Esophagus squamous epithelium (tissue), 4 donors: ENCODE data around the gene KDELR3.

Experiments used
- POLR2A ChIP-seq, 4 donors: fragments of 450-650 bp; IDR thresholded peaks; one replicate each; pipeline ENCODE4 v1.6.1; 2017; ENCODE audit warnings: antibody characterized with exemption in 4 of 4, mild to moderate bottlenecking in 4 of 4, moderate library complexity in 3 of 4
- TF ChIP-seq, protein P1 (sequence below), 6 experiments: fragments of 450-650 bp in 4 of 6; fragments of 200-600 bp in 2 of 6; sonication (generic) in 2 of 6; IDR thresholded peaks; one replicate each; pipeline ENCODE4 v1.5.1; 2016 to 2019; ENCODE audit warnings: antibody characterized with exemption in 6 of 6, mild to moderate bottlenecking in 4 of 6, moderate library complexity in 4 of 6

DNA sequence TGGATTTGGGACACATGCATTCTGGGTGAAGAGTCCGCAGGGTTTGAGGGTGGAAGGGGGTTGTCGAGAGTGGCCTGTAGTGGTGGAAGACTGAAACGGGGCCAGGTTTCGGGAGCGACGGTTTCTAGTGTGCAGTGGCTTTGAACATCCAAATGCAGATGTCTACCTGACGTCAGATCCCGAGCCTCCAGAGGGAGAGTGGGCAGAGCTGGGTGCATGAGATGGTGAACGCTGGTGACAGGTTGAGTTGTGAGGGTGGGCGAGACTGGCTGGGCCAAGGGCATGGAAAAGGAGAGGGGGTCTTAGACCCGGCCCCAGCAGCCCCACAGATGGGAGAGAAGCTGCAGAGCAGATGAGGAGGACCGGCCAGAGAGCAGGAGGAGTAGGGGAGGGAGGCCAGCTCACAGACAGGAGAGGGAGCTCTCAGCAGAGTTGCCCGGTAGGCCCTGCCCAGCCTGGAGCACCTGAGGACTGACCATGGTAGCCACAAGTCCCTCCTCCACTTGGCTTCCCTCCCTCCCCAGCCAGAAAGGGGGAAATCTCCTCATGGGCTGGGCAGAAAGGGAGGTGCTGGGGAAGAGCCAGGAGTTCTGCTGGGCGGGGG lies 27.0 kb upstream of the KDELR3 start:
- TF ChIP-seq, protein P1, sequence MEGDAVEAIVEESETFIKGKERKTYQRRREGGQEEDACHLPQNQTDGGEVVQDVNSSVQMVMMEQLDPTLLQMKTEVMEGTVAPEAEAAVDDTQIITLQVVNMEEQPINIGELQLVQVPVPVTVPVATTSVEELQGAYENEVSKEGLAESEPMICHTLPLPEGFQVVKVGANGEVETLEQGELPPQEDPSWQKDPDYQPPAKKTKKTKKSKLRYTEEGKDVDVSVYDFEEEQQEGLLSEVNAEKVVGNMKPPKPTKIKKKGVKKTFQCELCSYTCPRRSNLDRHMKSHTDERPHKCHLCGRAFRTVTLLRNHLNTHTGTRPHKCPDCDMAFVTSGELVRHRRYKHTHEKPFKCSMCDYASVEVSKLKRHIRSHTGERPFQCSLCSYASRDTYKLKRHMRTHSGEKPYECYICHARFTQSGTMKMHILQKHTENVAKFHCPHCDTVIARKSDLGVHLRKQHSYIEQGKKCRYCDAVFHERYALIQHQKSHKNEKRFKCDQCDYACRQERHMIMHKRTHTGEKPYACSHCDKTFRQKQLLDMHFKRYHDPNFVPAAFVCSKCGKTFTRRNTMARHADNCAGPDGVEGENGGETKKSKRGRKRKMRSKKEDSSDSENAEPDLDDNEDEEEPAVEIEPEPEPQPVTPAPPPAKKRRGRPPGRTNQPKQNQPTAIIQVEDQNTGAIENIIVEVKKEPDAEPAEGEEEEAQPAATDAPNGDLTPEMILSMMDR (IDR thresholded peaks at IDR 0.05), result no peak
- TF ChIP-seq POLR2A (IDR thresholded peaks at IDR 0.05), result no peak
